Globus pallidus (tissue), 1 donor: ENCODE results near the gene DMWD.

ENCODE experiments used
- DNase-seq: peaks from one replicate; pipeline ENCODE4 v3.0.0-alpha.2; 2015; ENCODE audit warnings: low spot score

Gene DMWD, protein sequence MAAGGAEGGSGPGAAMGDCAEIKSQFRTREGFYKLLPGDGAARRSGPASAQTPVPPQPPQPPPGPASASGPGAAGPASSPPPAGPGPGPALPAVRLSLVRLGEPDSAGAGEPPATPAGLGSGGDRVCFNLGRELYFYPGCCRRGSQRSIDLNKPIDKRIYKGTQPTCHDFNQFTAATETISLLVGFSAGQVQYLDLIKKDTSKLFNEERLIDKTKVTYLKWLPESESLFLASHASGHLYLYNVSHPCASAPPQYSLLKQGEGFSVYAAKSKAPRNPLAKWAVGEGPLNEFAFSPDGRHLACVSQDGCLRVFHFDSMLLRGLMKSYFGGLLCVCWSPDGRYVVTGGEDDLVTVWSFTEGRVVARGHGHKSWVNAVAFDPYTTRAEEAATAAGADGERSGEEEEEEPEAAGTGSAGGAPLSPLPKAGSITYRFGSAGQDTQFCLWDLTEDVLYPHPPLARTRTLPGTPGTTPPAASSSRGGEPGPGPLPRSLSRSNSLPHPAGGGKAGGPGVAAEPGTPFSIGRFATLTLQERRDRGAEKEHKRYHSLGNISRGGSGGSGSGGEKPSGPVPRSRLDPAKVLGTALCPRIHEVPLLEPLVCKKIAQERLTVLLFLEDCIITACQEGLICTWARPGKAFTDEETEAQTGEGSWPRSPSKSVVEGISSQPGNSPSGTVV

DNA sequence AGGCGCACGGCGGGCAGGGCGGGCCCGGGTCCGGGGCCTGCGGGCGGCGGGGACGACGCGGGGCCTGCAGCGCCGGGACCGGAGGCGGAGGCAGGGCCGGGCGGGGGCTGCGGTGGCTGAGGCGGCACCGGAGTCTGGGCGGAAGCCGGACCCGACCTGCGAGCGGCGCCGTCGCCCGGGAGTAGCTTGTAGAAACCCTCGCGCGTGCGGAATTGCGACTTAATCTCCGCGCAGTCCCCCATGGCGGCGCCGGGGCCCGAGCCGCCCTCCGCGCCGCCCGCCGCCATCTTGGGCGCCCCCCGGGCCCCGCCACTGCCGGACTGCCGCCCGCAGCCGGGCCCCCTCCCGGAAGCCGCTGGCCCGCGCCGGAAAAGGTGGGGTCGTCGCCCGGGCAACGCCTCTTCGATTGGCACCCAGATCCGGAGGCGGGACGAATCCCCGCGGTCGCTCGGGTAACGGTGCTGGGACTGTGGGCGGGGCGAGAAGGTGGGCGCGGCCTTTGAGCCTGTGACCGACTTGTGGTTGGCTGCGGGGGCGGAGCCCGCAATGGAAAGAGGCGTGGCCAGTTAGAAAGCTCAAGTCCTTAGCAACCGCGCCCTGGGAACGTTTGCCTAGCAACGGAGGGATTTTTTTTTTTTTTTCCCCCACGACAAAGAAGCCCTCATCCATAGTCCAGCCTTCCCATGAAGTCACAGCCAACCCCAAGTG, at the start of gene DMWD:
Gene DMWD, minus strand, starts transcription at position 376 of the 708 bp plus-strand sequence. Its CDS starts 89 bp downstream, at position 287.
- peak; percentile 98 for DNase-seq

DNA sequence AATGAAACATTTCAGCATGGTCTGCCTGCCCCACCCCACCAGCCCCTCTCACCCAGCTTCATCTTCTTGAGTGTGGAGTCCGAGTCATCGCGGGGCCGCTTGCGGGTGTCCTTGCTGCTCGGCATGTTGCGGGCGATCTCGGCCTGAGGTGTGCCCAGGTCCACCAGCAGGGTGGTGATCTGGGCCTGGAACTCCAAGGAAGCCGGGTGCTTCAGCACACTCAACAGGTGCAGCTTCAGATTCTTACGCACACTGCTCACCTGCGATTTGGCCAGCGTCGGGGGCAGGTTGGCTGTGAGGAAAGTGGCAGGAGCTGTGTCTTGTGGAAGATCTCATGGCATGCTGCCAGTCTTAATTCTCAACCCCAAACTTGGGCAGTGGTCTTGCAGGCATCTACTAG, 49.6 kb upstream of the DMWD start:
- no peak for DNase-seq

DNA sequence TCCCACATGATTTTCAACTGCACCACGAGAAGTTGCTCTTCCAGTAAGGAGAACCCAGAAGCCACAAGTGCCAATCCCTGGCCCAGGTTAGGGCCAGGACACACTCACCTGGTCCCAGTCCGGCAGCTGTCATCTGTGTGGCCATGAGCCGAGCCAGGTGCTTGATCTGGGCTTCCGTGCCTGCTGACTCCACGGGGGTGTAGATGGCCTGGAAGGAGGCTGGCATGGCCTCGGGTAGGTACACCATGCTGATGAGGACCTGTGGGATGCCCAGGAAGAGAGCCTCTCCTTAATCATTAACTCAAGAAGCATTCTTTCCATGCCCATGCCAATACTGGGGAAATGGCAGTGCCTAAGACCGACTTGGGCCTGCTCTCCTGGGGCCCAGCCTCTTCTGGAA, 42.3 kb upstream of the DMWD start:
- DNase-seq: no peak

DNA sequence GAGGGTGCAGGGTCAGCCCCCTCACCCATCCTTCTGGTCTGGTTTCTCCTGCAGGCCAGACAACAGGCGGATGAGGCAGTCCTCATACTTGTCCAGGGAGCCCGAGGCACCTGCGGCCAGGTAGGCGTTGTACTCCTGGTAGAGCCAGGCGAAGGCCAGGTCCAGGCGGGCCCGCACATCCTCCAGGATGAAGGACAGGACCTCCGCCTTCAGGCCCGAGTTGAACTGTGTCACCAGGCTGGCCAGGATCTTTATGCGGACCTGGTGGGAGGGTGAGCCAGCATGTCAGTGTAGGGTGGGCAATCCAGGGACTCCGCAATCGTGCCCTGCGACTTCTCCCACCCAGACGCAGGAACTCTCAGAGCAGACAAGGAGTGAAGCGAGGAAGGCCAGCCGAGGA, 36.3 kb upstream of the DMWD start:
- DNase-seq: no peak

DNA sequence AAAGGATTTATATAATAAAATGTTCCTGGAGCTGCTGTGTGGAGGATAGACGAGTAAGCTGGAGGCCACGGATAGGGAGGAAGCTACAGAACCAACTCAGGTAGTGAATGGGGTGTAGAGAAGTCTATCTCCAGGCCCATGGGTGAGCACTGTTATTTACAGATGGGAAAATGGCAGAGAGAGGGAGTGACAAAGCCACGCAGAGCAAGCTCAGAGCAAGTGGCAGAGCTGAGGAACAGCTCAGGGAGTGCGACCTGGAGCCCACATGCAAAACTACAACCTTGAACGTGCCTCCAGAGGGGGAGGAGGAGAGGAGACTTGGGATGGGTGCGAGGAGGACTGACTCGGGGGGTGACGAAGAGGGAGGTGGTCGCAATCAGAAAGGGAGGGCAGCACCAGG, 35.9 kb upstream of the DMWD start:
- no peak for DNase-seq

DNA sequence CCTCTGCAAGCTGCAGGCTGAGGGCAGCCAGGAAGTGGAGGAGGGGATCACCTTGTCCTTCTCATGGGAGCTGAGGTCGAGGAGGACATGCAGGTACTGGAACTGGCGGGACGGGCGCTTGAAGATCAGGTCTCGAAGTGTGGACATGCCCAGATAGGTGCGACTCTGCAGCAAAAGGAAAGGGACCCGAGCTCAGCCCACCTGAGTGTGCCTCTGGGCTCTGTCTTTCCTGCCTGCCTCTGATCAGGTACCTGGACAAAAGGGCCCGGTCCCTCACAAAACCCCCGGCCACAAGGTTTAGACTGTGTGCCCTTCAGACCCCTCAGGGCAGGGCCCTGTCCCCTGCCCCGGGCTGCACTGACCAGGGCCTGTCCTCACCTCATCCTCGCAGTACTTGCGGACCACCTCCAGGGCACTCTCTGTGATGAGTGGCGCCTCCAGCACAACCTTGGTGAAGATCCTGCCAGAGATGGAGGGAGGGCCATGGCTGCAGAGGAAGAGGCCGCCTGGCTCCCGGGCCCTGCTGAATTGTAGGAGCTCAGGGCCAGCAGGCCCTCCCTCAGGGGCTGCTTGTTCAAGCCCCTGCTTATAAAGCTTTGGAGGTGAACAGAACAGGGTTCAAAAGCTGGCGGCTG, 34.9 kb upstream of the DMWD start:
- DNase-seq: no peak

DNA sequence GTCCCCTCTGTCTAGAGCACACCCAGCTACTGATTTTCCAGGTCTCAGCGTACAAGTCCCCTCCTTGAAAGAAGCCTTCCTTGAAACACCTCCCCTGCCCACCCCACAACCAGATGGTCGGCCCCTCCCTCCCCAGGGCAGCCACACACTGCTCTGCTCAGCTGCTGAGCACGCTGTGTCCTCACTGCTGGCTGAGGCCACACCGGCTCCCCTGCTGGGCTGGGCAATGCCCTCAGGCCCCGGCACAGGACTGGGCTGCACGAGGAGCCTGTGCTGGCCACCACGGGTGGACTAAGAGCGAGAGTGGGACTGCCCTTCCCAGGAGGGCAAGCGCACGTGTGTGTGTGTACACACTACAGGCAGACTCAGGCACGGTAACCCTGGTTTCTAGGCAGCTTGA, 34.3 kb upstream of the DMWD start:
- DNase-seq: no peak

DNA sequence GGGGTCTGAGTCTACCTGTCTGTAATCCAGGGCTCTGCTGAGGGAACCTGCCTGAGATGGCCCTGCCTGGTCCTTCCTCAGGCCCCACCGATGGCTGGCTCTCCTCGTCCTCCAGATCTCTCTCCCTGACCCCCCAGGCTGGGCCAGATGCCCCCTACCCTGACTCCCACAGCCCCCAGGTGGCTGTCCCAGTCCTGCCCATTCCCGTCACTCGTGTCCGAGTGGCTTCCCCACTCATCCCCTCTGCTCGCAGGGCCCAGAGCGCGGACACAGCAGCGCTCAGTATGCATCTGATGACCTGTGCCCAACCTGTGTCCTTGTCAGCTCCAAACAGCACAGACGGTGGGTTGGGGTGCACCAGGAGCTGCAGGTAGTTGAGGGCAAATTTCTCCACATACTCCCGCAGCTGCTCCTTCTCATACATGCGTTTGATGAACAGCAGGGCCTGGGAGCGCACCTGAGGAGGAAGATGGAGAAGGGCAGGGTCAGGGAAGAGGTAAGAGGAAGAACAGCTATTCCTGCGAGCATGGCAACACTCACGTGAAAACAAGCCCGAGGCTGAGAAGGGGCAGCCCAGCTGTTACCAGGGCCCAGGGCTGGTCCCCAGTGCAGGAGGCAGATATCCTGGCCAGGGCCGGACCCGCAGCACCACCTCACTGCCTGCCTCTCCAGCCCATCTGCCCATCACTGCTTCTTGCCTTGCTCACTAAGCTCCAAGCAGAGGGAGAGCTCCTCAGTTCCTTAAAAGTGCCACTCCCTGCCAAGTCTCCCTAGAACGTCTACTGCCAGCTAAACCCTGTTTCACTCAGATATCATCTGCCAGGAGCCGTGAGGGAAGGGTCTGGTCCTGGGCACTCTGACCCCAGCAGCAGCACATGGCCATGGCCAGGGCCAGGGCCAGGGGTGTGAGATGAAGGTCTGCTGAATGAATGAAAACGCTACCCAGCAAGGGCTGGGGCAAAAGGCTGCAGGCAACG, 33.6 kb upstream of the DMWD start:
- DNase-seq: no peak

DNA sequence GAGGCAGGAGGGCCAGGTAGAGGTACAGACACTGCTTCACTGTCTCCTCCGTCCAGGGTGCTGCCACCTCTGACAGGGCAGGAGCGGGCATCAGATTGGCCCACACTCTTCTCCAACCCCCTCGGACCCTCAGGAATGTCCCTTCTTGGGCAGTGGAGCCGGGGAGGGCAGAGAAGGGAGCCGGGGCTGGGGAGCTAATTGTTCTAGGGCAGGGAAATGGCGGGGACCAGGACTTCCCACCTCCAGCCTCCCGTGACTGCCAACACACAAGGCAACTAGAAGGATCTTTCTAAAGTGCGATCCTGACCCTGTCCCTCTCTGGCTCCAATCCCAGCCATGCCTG, 32.6 kb upstream of the DMWD start:
- DNase-seq: no peak

DNA sequence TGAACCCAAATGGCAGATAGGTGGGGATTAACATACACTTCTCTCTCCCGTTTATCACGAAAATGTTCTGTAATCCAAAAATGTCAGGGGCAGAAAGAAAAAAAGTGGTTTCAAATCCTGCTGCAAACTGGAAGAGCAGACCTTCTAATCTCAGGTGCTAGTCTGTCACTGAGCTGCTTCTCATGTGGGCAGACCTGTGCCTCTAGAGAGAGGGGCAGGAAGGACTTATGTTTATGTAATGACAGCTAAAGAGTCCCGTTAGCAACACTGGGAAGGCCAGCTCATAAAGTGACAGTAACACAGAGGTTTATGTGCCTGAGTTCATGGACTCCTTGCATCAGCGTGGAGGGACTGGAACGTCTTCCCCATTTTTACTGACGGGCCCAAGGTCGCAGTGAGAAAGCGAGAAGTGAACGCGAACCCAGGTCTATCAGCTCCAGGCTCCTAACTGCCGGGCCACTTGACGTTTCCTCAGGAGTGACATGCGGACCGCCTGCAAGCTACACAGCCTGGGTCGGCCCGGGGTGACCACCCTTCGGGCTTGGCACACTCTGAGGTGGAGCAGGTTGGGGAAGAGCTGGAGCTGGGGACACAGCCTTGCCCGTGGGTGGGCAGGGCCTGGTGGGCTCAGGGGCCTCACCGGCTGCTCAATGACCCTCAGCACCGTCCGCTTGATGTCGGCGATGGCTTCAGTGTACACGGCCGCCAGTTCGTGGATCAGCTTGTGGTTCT, 32.1 kb upstream of the DMWD start:
- no peak for DNase-seq

DNA sequence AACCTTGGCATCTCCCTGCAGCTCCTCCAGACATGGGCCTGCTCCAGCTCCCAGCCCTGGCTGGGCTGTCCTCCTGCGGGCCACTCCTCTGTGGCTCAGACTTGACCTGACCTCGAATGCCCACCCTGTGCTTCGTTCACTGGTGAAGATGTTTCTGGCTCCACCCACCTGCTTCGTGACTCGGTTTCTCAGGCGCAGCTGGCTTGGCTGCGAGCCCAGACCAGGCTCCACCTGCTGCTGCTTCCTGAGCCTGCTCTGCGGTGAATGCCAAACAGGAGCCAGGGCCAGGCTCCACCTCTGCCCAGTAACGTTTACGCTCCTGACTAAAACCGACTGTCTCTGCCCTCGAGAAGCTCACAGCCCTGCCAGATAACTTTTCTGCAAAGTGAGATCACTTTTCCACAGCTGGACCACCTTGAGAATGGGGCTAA, 31.4 kb upstream of the DMWD start:
- DNase-seq: no peak

DNA sequence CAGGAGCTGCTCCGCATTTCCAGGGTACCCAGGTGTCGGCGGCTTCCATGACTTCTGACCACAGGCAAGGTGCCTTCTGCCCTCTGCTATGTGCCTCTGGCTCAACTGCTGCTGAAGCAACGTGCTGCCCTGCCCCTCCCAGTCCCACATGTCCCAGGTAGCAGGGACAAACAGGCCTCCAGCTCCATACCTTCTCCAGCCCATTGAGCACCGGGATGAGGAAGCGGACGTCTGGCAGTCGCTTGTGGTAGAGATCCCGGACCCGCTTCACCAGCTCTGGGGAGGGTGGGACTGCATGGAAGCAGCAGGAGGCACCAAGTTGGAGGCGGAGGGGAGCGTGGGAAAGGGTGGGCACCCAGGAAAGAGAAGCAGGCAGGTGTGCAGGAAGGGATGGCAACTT, 30.5 kb upstream of the DMWD start:
- no peak for DNase-seq

DNA sequence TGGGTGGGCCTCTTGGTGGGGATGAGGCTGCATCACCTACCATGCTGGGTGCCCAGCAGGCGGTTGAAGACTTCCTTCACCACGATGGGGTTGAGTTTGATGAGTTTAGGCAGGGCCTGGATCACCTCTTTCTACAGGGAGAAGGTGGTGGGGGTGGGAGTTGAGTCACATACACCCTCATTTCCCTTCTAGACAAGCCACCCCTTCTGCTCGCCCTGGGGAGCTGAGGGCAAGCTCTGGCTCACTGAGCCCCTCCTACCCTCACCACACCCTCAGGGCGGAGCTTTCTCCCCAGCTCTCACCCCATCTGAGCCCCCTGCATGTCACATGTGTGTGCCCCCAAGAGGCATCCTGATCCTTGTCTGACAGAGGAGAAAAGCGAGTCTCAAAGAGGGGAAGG, 30.1 kb upstream of the DMWD start:
- DNase-seq: no peak

DNA sequence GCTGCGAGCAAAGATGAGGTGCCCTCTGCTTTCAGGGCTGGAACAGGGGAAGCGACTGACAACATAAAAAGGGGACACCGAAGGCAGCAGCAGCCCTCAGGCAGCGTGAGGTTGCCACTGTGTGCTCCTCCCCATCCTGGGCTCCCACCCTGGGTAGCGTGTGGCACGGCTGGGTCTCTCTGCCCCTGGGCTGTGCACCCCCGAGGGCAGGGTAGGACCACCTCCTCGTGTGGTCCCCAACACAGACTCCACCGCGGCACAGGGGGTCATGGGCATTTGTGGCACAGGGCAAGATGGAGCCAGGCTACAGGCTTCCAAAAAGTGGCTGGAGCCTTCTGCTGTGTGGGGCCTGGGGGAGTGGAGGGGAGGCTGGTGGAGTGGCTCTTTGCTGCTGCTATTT, 28.9 kb upstream of the DMWD start:
- no peak for DNase-seq

DNA sequence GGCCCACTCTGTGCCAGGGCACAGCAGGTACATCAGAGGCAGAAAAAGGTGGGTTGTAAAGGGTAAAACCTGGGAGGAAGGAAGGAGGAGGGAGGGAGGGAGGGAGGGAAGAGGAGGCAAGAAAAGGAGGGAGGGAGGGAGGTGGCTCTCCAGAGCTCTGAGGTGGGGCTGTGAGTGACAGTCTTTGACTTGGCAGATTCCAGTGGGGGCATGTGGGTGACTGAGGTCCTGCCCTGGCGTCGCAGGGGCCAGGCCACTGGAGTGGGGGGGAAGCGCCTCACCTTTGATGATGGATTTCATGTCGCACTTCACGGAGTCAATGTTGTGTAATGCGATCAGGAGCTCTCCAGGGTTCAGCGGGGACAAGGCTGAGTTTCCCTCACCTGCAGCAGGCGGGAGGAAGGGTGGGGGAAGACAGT, 28.5 kb upstream of the DMWD start:
- DNase-seq: no peak

DNA sequence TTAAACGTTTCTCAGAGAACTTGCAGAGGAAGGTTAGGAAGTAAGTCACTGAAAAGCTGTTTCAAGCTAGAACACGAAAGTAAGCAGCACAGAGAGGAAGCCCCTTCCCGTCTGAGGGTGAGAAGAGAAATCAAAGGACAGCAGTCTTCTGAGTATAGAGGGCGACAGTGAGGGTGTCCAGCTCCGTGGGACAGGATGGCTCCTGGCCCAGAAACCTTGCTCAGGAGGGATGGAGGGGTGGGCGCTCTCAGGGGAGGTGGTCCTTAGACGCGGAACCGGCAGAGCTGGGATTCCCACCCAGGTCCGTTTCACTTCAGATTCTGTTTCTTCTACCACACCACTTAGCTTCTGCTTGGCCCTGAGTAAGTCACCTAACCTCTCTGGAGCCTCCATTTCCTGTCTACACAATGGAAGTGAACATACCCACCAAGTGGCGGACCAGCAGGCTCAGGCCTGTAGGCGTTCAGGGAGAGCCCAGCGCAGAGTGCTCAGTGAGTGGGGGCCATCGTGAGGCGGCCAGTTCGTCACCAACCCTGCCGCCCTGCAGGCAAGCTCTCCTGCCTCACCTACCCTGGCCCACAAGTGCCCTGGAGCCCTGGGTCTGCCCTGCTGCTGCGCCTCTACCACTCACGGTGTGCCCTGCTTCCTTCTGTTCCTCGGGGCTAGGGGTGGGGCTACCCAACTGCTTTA, 27.9 kb upstream of the DMWD start:
- DNase-seq: no peak

DNA sequence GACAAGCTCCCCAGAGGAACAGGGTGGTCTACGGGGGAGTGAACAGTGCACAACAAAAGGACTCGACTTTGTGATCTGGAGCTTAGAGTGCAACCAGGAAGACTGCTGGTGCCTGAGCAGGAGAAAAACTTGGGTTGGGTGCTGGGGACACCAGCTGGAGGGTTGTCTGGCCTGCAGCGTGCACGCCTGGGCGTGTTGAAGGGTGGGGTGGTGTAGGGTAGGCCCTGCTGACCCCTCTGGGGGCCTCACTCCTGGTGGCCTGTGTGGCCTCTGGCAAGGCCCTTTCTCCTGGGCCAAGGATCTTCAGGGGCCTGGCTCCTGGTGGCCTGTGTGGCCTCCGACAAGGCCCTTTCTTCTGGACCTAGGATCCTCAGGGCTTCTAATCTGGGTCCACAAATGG, 27.1 kb upstream of the DMWD start:
- no peak for DNase-seq

DNA sequence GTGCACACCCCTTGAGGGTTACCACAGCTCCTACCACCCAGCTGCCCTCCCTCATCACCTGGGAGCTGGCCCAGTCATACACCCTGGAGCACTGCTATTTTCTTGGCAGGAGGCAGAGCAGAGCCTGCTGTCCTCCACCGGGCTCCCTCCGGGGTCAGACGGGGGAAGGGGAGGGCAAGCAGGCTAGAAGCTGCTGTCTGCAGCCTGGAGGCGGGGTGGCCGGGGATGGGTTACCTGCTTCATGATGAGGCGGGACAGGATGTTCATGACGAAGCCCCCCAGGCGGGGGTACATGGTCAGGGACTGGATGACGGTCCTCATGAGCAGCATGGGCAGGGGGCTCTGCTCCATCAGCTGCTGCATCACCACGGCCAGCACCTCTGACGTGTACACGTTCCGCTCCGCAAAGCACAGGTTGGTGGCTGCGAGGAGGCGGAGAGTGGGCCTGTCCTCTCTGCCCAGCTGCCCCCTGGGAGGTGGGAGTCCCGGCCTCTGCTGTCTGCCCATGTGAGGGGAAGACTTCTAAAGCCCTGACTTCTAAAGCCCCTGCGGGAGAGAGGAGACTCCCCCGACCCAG, 25.2 kb upstream of the DMWD start:
- DNase-seq: no peak

DNA sequence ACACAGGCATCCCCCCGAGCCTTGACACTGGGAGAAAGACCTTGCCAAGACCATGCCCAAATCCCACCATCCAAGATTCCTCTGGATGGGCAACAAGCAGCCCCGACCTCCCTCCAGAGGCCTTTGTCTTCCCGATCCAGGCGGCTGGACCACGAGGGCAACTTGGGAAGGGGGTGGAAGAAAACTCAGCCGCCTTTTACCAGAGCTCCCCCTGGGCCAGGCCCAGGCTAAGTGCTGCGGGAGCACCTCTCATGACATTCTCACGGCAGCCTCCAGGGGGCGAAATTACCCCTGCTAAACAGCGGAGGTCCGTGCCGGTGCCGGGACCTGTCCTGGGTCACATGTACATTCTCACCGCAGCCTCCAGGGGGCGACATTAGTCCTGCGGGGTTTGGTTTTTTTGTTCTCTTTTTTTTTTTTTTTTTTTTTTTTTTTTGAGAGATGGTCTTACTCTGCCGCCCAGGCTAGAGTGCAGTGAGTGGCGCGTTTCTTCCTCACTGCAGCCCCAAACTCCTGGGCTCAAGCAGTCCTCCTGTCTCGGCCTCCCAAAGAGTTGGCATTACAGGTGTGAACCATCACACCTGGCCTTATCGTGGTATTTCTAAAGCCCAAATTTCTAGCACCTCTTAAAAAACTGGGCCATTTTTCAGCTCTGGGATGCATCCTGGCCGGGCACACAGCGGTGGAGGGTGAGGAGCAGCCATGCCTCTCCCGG, 24.5 kb upstream of the DMWD start:
- DNase-seq: peak; percentile 78
